WI38 (cell line): ENCODE data around the gene ZNF688.
"Not testable (repeated sequence)": the region's sequence is repeated elsewhere in the genome, so short reads cannot be mapped to it uniquely, and the experiment has no call there.

Experiments
- H3K4me3 ChIP-seq: 2 replicates; pipeline ENCODE4 v1.5.1; 2011; ENCODE audit warnings: low read depth, mild to moderate bottlenecking, control low read depth, low read length
- CTCF ChIP-seq: IDR thresholded peaks from 2 replicates; pipeline ENCODE4 v1.5.1; 2012; ENCODE audit warnings: low read depth, mild to moderate bottlenecking, control low read depth, low read length

ZNF688 gene

GRCh38 chr16:30523768-30524574 is 47.5 kb downstream of the ZNF688 start:
- H3K4me3 ChIP-seq, result no peak overlapping the region
- no peak for TF ChIP-seq CTCF

GRCh38 chr16:30522702-30523463 is 48.6 kb downstream of the ZNF688 start:
- H3K4me3 ChIP-seq, result not testable (repeated sequence)

GRCh38 chr16:30521873-30522641 is 49.5 kb downstream of the ZNF688 start:
- no peak overlapping the region for H3K4me3 ChIP-seq
- no peak for TF ChIP-seq CTCF

GRCh38 chr16:30521476-30521872 is 50.0 kb downstream of the ZNF688 start:
- no peak overlapping the region for H3K4me3 ChIP-seq
- TF ChIP-seq CTCF, result no peak
